Activated naive CD4-positive, alpha-beta T cell treated with anti-CD3 and anti-CD28 coated beads, Interleukin-2, amount 10 ng/mL, durations not matched to agents 5 hours and 36 hours (primary cell): ENCODE results near the gene TBC1D21. TPM values are rescaled to one million over a fixed set of nuclear protein-coding genes. Genes with fewer than 3 reads are reported as not detected.

Source experiments
- total RNA-seq, 2 experiments: library from RNA; stranded (reverse); gene quantifications; one replicate each; pipeline ENCODE4 v1.2.3, GENCODE V29; 2021

The TBC1D21 gene
- not detected for total RNA-seq

GRCh38 chr15:73873456-73873855, at the start of gene TBC1D21:
TBC1D21 (plus strand) TSS chr15:73873564; CDS start chr15:73873710, 146 bp downstream.

GRCh38 chr15:73926219-73927002, 53.0 kb downstream of the TBC1D21 start, which contains the start of gene LOXL1:
LOXL1 (plus strand) TSS chr15:73926462; CDS start chr15:73926784, 322 bp downstream.

Other genes with a start within 250 kb of the TBC1D21 start
- 10 to 100 TPM; 31.2 to 35.1 TPM for gene NPTN, start 240.2 kb upstream of the TBC1D21 start, total RNA-seq
- gene CD276, start 189.2 kb upstream of the TBC1D21 start, total RNA-seq = under 1 TPM; 0.14 to 0.20 TPM
- not detected for gene INSYN1, start 120.2 kb upstream of the TBC1D21 start, total RNA-seq
- gene LOXL1, start 52.9 kb downstream of the TBC1D21 start, total RNA-seq = 1 to 10 TPM; 1.9 to 2.5 TPM
- 1 to 10 TPM; 8.3 to 9.5 TPM for gene STOML1, start 118.7 kb downstream of the TBC1D21 start, total RNA-seq
- 10 to 100 TPM; 83.8 to 92.3 TPM for gene PML, start 121.2 kb downstream of the TBC1D21 start, total RNA-seq
- gene GOLGA6A, start 209.0 kb downstream of the TBC1D21 start, total RNA-seq = under 1 TPM in 1 of 2 experiments, not detected in 1; 0.08 TPM